Heart right ventricle (tissue), 16 donors: ENCODE measurements around the gene LAPTM5. TPM values are rescaled to one million over a fixed set of nuclear protein-coding genes. Genes with fewer than 3 reads are reported as not detected.

Experiments used
- ATAC-seq, 8 donors: fragments of 200-7000 bp; cut with Tn5 transposase; one replicate each; pipeline ENCODE4 v1.9.1; 2020; ENCODE audit warnings: mild to moderate bottlenecking in 8 of 8, moderate library complexity in 8 of 8, moderate number of reproducible peaks in 1 of 8
- DNase-seq, 2 donors: peaks; one replicate each; pipeline ENCODE4 v3.0.0-alpha.2; 2020
- H3K27ac ChIP-seq, 10 donors: fragments of 200-600 bp; sonication (generic) in 2 of 10; one replicate each; pipeline versions ENCODE4 v1.5.0 to v1.8.0; 2020 to 2022; ENCODE audit warnings: mild to moderate bottlenecking in 3 of 10
- H3K27me3 ChIP-seq, 7 donors: fragments of 200-600 bp; one replicate each; pipeline ENCODE4 v1.8.0; 2021 to 2022; ENCODE audit warnings: mild to moderate bottlenecking in 2 of 7
- H3K36me3 ChIP-seq, 9 donors: fragments of 200-600 bp; sonication (generic) in 1 of 9; one replicate each; pipeline versions ENCODE4 v1.5.0 to v1.8.0; 2020 to 2022; ENCODE audit warnings: mild to moderate bottlenecking in 2 of 9
- H3K4me1 ChIP-seq, 9 donors: fragments of 200-600 bp; sonication (generic) in 1 of 9; one replicate each; pipeline versions ENCODE4 v1.5.0 to v1.8.0; 2020 to 2022; ENCODE audit warnings: mild to moderate bottlenecking in 4 of 9
- H3K4me3 ChIP-seq, 10 donors: fragments of 200-600 bp; sonication (generic) in 2 of 10; one replicate each; pipeline versions ENCODE4 v1.5.0 to v1.8.0; 2020 to 2022; ENCODE audit warnings: mild to moderate bottlenecking in 7 of 10, moderate library complexity in 2 of 10
- H3K9me3 ChIP-seq, 11 donors: fragments of 200-600 bp in 10 of 11; sonication (generic) in 2 of 11; one replicate each; pipeline versions ENCODE4 v1.5.0 to v1.8.0; 2013 to 2022; ENCODE audit warnings: mild to moderate bottlenecking in 2 of 11, control low read depth in 1 of 11, moderate library complexity in 1 of 11
- WGBS, 2 donors: extraction: QIAGEN DNeasy Blood & Tissue Kit; methylation state at CpG; one replicate each; pipeline ENCODE4 v1.1.7; 2013; ENCODE audit warnings: inconsistent platforms in 1 of 2; 5-methylcytosine and 5-hydroxymethylcytosine counted together
- intact Hi-C, 10 donors: fragments of 100-400 bp; cut with DNase I; formaldehyde crosslinking; loops; one replicate each; pipeline versions ENCODE4 v1.11.1 to v1.14.2; 2022
- polyA plus RNA-seq, 2 donors: library from polyadenylated mRNA; stranded (reverse); fragments of 200-250 nt; gene quantifications; one replicate each; pipeline ENCODE4 v1.2.3, GENCODE V29; 2013
- total RNA-seq, 10 donors: library from RNA; stranded (reverse); fragmentation: NEBNext Ultra II Directional in 3 of 10; extraction: Animal tissue kit (Norgen Biotek cat#: 25700) in 3 of 10; gene quantifications; one replicate each; pipeline versions ENCODE4 v1.2.1 to v1.2.4, GENCODE V29; 2021 to 2023
- TF ChIP-seq, protein P1 (sequence below), 9 donors: fragments of 200-600 bp; sonication (generic) in 2 of 9; IDR thresholded peaks; one replicate each; pipeline versions ENCODE4 v1.5.0 to v1.8.0; 2021 to 2022; ENCODE audit warnings: antibody characterized with exemption in 9 of 9, mild to moderate bottlenecking in 5 of 9, moderate library complexity in 1 of 9
- donor health status: Arrhythmogenic right ventricular cardiomyopathy.
- donor health status: ischemic (EF 13 %, LVEDD 7.1; RV severe dilation, severe dysfunction).
- donor health status: healthy with polysubstance abuse.
- donor health status: DM: no; HTN: yes; CAD: no.
- donor health status: DM: no; HTN: no; CAD: no.
- donor health status: ischemic (EF 25% LVEDD 6.9; RV normal size, moderate dysfunction).
- donor health status: ischemic (EF 25% LVEDD 5.7; RV mildly dilated, moderate dysfunction).
- donor health status: healthy.
- donor health status: DM: yes; HTN: yes; CAD: no.
- donor health status: Ischemic cardiomyopathy.
- donor health status: ischemic (EF 35%, LVEDD 5.7; RV mildly dilated, moderate dysfunction).
- donor health status: nonischemic (EF 11% LVEDD 7.7; RV severe dilation, severe dysfunction).
- donor health status: DM: yes; HTN: yes; CAD: no.
- donor health status: PGD.
- donor health status: ischemic (EF 29% LVEDD 5.4; RV normal size, mild dysfunction).
- donor health status: nonischemic (EF 23%, LVEDD 6.1; RV moderate dilation, normal function).

Gene LAPTM5
- total and polyA plus RNA-seq, 12 donors, result 5.9 to 114 (median 13.9) TPM

DNA sequence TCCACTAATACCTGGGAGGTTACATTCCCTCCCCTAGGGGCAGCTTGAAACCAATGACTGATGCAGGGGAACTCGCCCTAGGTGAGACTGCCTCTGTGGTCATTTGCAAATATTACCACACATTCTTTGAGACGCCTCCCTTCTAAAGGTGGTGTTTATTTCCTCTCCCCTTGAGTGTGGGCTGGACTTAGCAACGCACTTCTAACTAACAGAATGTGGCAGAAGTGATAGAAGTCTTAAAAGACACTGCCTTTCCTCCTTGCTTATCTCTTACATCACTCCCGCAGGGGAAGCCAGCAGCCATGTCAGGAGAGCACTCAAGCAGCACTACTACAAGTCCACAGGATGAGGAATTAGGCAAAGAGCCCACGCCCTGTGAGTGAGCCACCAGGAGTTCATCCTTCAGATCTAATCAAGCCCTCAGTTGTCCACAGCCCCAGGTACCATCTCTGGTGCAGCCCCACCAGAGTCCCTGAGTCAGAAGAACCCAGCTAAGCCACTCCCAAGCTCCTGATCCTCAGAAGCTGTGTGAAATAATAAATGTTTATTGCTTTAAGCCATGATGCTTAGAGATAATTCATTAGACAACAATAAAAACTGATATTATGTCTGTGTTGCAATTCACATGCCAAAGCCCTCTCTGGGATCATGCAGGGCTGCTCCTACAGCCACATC is 19.4 kb downstream of the LAPTM5 start:
- DNase-seq, result no peak
- intact Hi-C loops, result no loop called here
- no peak for ATAC-seq
- peaks cover 0 to 5% (median 0%) of the 10 kb centered on the region in 7 donors for H3K27me3 ChIP-seq
- peak overlapping the region in 1 of 10 donors; percentile 6 for H3K27ac ChIP-seq
- WGBS, 2 donors, result 79 to 80% methylated on average over 5 of the region's 5 CpGs
- H3K4me3 ChIP-seq, result no peak overlapping the region
- no peaks in the 10 kb centered on the region for H3K9me3 ChIP-seq
- peaks cover 0 to 98% (median 0%) of the 10 kb centered on the region in 9 donors for H3K36me3 ChIP-seq
- H3K4me1 ChIP-seq, result peaks cover 0 to 35% (median 0%) of the 10 kb centered on the region in 9 donors
- TF ChIP-seq, protein P1, sequence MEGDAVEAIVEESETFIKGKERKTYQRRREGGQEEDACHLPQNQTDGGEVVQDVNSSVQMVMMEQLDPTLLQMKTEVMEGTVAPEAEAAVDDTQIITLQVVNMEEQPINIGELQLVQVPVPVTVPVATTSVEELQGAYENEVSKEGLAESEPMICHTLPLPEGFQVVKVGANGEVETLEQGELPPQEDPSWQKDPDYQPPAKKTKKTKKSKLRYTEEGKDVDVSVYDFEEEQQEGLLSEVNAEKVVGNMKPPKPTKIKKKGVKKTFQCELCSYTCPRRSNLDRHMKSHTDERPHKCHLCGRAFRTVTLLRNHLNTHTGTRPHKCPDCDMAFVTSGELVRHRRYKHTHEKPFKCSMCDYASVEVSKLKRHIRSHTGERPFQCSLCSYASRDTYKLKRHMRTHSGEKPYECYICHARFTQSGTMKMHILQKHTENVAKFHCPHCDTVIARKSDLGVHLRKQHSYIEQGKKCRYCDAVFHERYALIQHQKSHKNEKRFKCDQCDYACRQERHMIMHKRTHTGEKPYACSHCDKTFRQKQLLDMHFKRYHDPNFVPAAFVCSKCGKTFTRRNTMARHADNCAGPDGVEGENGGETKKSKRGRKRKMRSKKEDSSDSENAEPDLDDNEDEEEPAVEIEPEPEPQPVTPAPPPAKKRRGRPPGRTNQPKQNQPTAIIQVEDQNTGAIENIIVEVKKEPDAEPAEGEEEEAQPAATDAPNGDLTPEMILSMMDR (IDR thresholded peaks at IDR 0.05), result no peak

DNA sequence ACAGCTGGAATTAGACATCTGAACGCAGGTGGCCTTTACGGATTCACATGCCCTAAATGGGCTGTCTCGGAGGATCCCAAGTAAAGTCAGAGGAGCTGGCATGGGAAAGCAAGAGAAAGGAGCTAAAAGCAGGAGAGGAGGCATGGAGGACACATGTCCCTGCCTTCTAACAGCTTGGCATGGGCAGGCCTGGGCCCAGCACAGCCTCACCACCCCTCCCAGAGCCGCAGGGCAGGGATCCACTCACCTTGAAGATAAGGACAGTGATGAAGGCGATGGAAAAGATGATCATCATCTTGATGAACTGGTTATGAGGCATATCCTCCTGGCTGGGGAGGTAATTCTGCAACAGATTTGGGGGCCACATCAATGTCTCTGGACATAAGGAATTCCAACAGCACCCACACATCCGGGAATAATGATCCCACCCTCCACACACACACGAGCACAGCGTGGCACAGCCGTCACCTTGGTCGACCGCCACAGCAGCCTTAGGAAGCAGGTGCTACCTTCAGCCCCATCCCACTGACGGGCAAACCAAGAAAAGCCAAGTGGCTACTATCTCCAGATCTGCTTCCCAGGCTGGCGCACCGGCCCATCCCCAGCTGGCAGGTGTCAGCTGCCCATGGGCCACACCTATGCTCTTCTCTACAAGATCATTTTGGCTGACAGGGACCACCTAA is 20.1 kb downstream of the LAPTM5 start:
- ATAC-seq (no peak), DNase-seq (no peak)
- Histone ChIP-seq H3K27ac (no peak overlapping the region), H3K27me3 (peaks cover 0 to 5% (median 0%) of the 10 kb centered on the region in 7 donors), H3K4me3 (no peak overlapping the region), H3K9me3 (no peaks in the 10 kb centered on the region), H3K36me3 (peaks cover 0 to 100% (median 0%) of the 10 kb centered on the region in 9 donors), H3K4me1 (peaks cover 0 to 29% (median 0%) of the 10 kb centered on the region in 9 donors)
- TF ChIP-seq, protein P1 (IDR thresholded peaks at IDR 0.05), result no peak
- 88 to 93% methylated on average over 14 of the region's 14 CpGs for WGBS, 2 donors
- intact Hi-C loops, result no loop called here

DNA sequence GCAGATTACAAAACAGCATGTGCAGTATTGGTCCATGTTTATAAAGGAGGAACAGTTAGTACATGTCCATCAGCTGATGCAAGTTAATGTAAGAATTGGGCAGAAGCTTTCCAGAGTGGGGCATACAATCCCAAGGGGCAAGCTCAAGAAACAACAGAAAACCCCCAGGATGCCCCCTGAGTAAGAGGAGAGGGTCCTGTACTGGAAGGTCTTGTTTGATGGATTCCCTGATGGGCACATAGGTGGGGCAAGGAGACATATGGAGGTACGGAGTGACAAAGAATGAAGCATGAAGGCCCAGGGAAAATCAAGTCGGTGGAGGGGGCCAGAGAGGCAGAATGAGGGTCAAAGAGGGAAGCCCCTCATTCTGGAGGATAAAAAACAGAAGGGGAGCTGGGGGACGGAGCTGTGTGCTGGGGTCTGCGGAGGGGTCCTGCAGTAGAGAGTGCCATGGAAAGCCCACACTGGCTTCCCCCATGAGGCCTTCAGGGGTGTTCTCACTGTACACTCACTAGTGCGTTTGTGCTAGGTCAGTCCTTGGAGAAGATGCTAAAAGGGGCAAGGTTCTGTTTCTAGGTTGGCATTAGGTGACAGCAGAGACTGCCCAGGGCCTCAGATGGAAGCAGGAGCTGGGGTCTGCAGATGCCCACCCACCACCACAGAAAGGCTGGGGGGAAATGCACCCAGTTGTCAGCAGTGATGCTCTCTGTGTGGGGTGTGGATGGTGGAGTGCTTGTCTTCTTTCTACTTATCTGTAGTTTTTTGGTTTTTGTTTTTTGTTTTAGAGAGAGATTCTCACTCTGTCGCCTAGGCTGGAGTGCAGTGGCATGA is 21.7 kb downstream of the LAPTM5 start:
- Histone ChIP-seq H3K9me3 (no peaks in the 10 kb centered on the region), H3K4me3 (no peak overlapping the region), H3K4me1 (peaks cover 0 to 14% (median 0%) of the 10 kb centered on the region in 9 donors), H3K36me3 (peaks cover 0 to 85% (median 0%) of the 10 kb centered on the region in 9 donors), H3K27ac (no peak overlapping the region), H3K27me3 (peaks cover 0 to 5% (median 0%) of the 10 kb centered on the region in 7 donors)
- DNase-seq (no peak), ATAC-seq (no peak)
- intact Hi-C loops, result no loop called here
- TF ChIP-seq, protein P1 (IDR thresholded peaks at IDR 0.05), result no peak
- WGBS, 2 donors, result 94 to 96% methylated on average over 6 of the region's 6 CpGs

DNA sequence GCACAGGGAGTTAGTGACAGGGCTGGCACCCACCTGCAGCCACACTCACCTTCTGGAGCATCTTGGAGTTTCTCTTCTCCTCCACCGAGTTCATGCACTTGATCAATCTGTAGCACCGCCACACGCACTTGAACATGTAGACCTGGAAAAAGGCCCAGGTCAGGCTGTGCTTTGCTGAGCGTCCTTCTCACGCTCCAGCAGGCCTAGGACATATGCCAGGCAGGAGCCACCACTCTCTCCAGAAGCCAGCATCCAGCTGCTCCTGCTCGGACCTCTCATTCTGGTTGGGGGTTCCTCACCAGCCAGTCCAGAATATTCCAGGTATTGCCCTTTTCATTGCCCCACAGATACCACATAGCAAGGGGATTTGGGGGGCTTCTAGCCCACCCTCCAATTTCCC is 22.4 kb downstream of the LAPTM5 start:
- intact Hi-C loops, result no loop called here
- DNase-seq (no peak), ATAC-seq (peak in 4 of 8 donors; percentile 63 to 88 (median 69))
- no peaks in the 10 kb centered on the region for H3K9me3 ChIP-seq
- no peak overlapping the region for H3K27ac ChIP-seq
- TF ChIP-seq, protein P1 (IDR thresholded peaks at IDR 0.05), result no peak
- H3K4me1 ChIP-seq, result peaks cover 0 to 15% (median 0%) of the 10 kb centered on the region in 9 donors
- WGBS, 2 donors, result 47 to 65% methylated on average over 6 of the region's 6 CpGs
- H3K27me3 ChIP-seq, result peaks cover 0 to 5% (median 0%) of the 10 kb centered on the region in 7 donors
- peaks cover 0 to 78% (median 0%) of the 10 kb centered on the region in 9 donors for H3K36me3 ChIP-seq
- no peak overlapping the region for H3K4me3 ChIP-seq
